SK-N-SH (cell line): ENCODE measurements around the gene KRTAP13-1. TPM values are rescaled to one million over a fixed set of nuclear protein-coding genes. Genes with fewer than 3 reads are reported as not detected.

Source experiments
- CTCF ChIA-PET: fragments of 300-600, 350-600 bp; formaldehyde crosslinking; extraction: SDS; loops from one replicate; lab custom pipeline; 2021; lab: Yijun Ruan, JAX
- POLR2A ChIA-PET: fragments of 350-600 bp; sonication (Branson Sonifier 250); formaldehyde crosslinking; extraction: SDS; loops from one replicate; lab custom pipeline; 2020; ENCODE audit warnings: antibody characterized with exemption, inconsistent platforms; lab: Yijun Ruan, JAX
- DNase-seq: peaks from one replicate; pipeline ENCODE4 v3.0.0; 2012
- H2AFZ ChIP-seq: fragments of 200-600 bp; sonication (generic); 2 replicates; pipeline ENCODE4 v1.8.1; 2016; ENCODE audit warnings: antibody characterized with exemption, mild to moderate bottlenecking, low read depth
- H3F3A ChIP-seq: fragments of 200-600 bp; sonication (generic); replicated peaks from 2 replicates; pipeline ENCODE3; 2016; ENCODE audit warnings: antibody characterized with exemption, mild to moderate bottlenecking; ENCODE audit not compliant: insufficient read depth
- H3K27ac ChIP-seq, 2 experiments: fragments of 200-500 bp in 1 of 2; fragments of 200-600 bp in 1 of 2; sonication (Bioruptor generic) in 1 of 2; sonication (generic), shearing (Covaris generic) in 1 of 2; 2 replicates each; pipeline versions ENCODE4 v1.5.1 to v1.6.1; 2014 to 2016; ENCODE audit warnings: low read depth in 2 of 2, inconsistent platforms in 1 of 2, low read length in 1 of 2, mild to moderate bottlenecking in 1 of 2, mixed read lengths in 1 of 2
- H3K27me3 ChIP-seq: fragments of 200-600 bp; sonication (generic), shearing (Covaris generic); 2 replicates; pipeline ENCODE4 v1.6.1; 2016; ENCODE audit warnings: mixed run types; ENCODE audit not compliant: insufficient read depth
- H3K36me3 ChIP-seq, 2 experiments: fragments of 200-500 bp in 1 of 2; fragments of 200-600 bp in 1 of 2; sonication (Bioruptor generic) in 1 of 2; sonication (generic) in 1 of 2; replicated peaks in 1 of 2; 2 replicates each; pipeline versions ENCODE3 to v1.5.1; 2014 to 2016; ENCODE audit warnings: low read length in 1 of 2, mild to moderate bottlenecking in 1 of 2; ENCODE audit not compliant: insufficient read depth in 2 of 2, control insufficient read depth in 1 of 2
- H3K4me1 ChIP-seq, 2 experiments: fragments of 200-500 bp in 1 of 2; fragments of 200-600 bp in 1 of 2; sonication (Bioruptor generic) in 1 of 2; sonication (generic), shearing (Covaris generic) in 1 of 2; 2 replicates each; pipeline versions ENCODE4 v1.5.1 to v1.6.1; 2014 to 2016; ENCODE audit warnings: low read depth in 1 of 2, low read length in 1 of 2, mixed run types in 1 of 2; ENCODE audit not compliant: insufficient read depth in 2 of 2, control insufficient read depth in 1 of 2
- H3K4me2 ChIP-seq: fragments of 200-600 bp; sonication (generic), shearing (Covaris generic); 2 replicates; pipeline ENCODE4 v1.6.1; 2017; ENCODE audit warnings: mixed run types
- H3K4me3 ChIP-seq, 2 experiments: fragments of 200-500 bp in 1 of 2; fragments of 200-600 bp in 1 of 2; sonication (Bioruptor generic) in 1 of 2; sonication (generic), shearing (Covaris generic) in 1 of 2; 2 replicates each; pipeline versions ENCODE4 v1.5.1 to v1.8.1; 2014 to 2016; ENCODE audit warnings: low read depth in 2 of 2, inconsistent platforms in 1 of 2, low read length in 1 of 2, mild to moderate bottlenecking in 1 of 2, mixed read lengths in 1 of 2, moderate library complexity in 1 of 2
- H3K79me2 ChIP-seq: fragments of 200-600 bp; sonication (generic); 2 replicates; pipeline ENCODE4 v1.8.1; 2017; ENCODE audit warnings: mild to moderate bottlenecking; ENCODE audit not compliant: insufficient read depth
- H3K9ac ChIP-seq: fragments of 200-600 bp; sonication (generic); 2 replicates; pipeline ENCODE4 v1.6.1; 2017; ENCODE audit warnings: mixed run types
- H3K9me2 ChIP-seq: fragments of 200-600 bp; sonication (generic); 2 replicates; pipeline ENCODE4 v1.6.1; 2017; ENCODE audit warnings: mixed run types
- H3K9me3 ChIP-seq: fragments of 200-600 bp; sonication (generic); 2 replicates; pipeline ENCODE4 v1.6.1; 2017; ENCODE audit warnings: mixed run types, mild to moderate bottlenecking, moderate library complexity
- H4K20me1 ChIP-seq: fragments of 200-600 bp; sonication (generic); 2 replicates; pipeline ENCODE4 v1.6.1; 2017; ENCODE audit warnings: mild to moderate bottlenecking, mixed run types; ENCODE audit not compliant: insufficient read depth
- CHD2 ChIP-seq: fragments of 150-350 bp; IDR thresholded peaks from 2 replicates; pipeline ENCODE4 v1.6.1; 2018; ENCODE audit warnings: low read length; ENCODE audit not compliant: partially characterized antibody
- EP300 ChIP-seq, 2 experiments: IDR thresholded peaks; 2 replicates each; pipeline versions ENCODE4 v1.4.0 to v1.6.1; 2012; ENCODE audit warnings: borderline replicate concordance in 1 of 2, low read depth in 1 of 2, low read length in 1 of 2
- EZH2phosphoT487 ChIP-seq: fragments of 200-600 bp; sonication (generic); IDR thresholded peaks from 2 replicates; pipeline ENCODE4 v1.6.1; 2017; ENCODE audit warnings: low read depth, mixed run types, mild to moderate bottlenecking, antibody characterized with exemption, moderate library complexity, borderline replicate concordance
- FOXM1 ChIP-seq: IDR thresholded peaks from 2 replicates; pipeline ENCODE4 v1.4.0; 2012; ENCODE audit warnings: low read depth, mild to moderate bottlenecking
- GABPA ChIP-seq: IDR thresholded peaks from 2 replicates; pipeline ENCODE4 v1.4.0; 2012; ENCODE audit warnings: low read depth, mild to moderate bottlenecking
- MAX ChIP-seq: IDR thresholded peaks from 2 replicates; pipeline ENCODE4 v1.4.0; 2012; ENCODE audit warnings: low read depth
- MXI1 ChIP-seq: IDR thresholded peaks from 2 replicates; pipeline ENCODE4 v1.6.1; 2012; ENCODE audit warnings: mild to moderate bottlenecking, low read depth, low read length, improper control_type of control experiment
- NFIC ChIP-seq: IDR thresholded peaks from 2 replicates; pipeline ENCODE4 v1.4.0; 2012; ENCODE audit warnings: borderline replicate concordance
- RAD21 ChIP-seq: IDR thresholded peaks from 2 replicates; pipeline ENCODE4 v1.6.1; 2012; ENCODE audit warnings: mild to moderate bottlenecking, low read length
- RCOR1 ChIP-seq: fragments of 150-350 bp; IDR thresholded peaks from 2 replicates; pipeline ENCODE4 v1.6.1; 2017; ENCODE audit warnings: antibody characterized with exemption, low read length
- REST ChIP-seq: IDR thresholded peaks from 2 replicates; pipeline ENCODE4 v1.6.1; 2012; ENCODE audit warnings: mild to moderate bottlenecking, low read depth, low read length, moderate library complexity
- RFX5 ChIP-seq: IDR thresholded peaks from 2 replicates; pipeline ENCODE4 v1.6.1; 2012; ENCODE audit warnings: mild to moderate bottlenecking, improper control_type of control experiment, low read length
- RXRA ChIP-seq: IDR thresholded peaks from 2 replicates; pipeline ENCODE4 v1.4.0; 2012; ENCODE audit warnings: low read depth, mild to moderate bottlenecking, borderline replicate concordance
- SMC3 ChIP-seq: IDR thresholded peaks from 2 replicates; pipeline ENCODE4 v1.6.1; 2012; ENCODE audit warnings: low read depth, low read length, improper control_type of control experiment
- TEAD4 ChIP-seq: IDR thresholded peaks from 2 replicates; pipeline ENCODE4 v1.4.0; 2012; ENCODE audit warnings: mild to moderate bottlenecking, borderline replicate concordance; ENCODE audit not compliant: insufficient read depth
- YY1 ChIP-seq: IDR thresholded peaks from 2 replicates; pipeline ENCODE4 v1.4.0; 2012; ENCODE audit warnings: low read depth, mild to moderate bottlenecking
- ZBTB33 ChIP-seq: IDR thresholded peaks from 2 replicates; pipeline ENCODE4 v1.4.0; 2012; ENCODE audit warnings: low read depth, borderline replicate concordance
- WGBS: methylation state at CpG from one replicate; pipeline ENCODE4 v1.1.6; 2017; ENCODE audit warnings: low lambda C conversion rate; 5-methylcytosine and 5-hydroxymethylcytosine counted together
- polyA plus RNA-seq, 3 experiments: library from polyadenylated mRNA; depleted of rRNA; stranded (reverse); fragments of >200 nt; gene quantifications; 2 replicates each; pipeline ENCODE4 v1.2.3, GENCODE V29; 2012
- TF ChIP-seq, protein P1 (sequence below): fragments of 150-350 bp; IDR thresholded peaks from 2 replicates; pipeline ENCODE4 v1.6.1; 2016; ENCODE audit warnings: mild to moderate bottlenecking, low read depth, low read length

KRTAP13-1 gene
- polyA plus RNA-seq, 1 of the 3 experiments (the other 2 are of a cell fraction), result not detected

GRCh38 chr21:30355906-30356305 lies 39.9 kb upstream of the KRTAP13-1 start:
- POLR2A ChIA-PET, result no interaction called here
- no peaks in the 10 kb centered on the region for H4K20me1 ChIP-seq
- H3K79me2 ChIP-seq, result no peaks in the 10 kb centered on the region
- no peak overlapping the region for H3K4me3 ChIP-seq
- no peaks in the 10 kb centered on the region for H3K4me1 ChIP-seq
- no peak overlapping the region for H2AFZ ChIP-seq
- CTCF ChIA-PET, result no interaction called here
- no peak for DNase-seq
- H3K27me3 ChIP-seq, result no peaks in the 10 kb centered on the region
- H3K9ac ChIP-seq, result no peak overlapping the region
- H3K4me2 ChIP-seq, result no peak overlapping the region
- no peaks in the 10 kb centered on the region for H3F3A ChIP-seq
- H3K9me2 ChIP-seq, result no peaks in the 10 kb centered on the region
- H3K9me3 ChIP-seq, result no peaks in the 10 kb centered on the region
- H3K27ac ChIP-seq, result no peak overlapping the region
- WGBS, result 2% methylated on average over 3 of the region's 3 CpGs
- TF ChIP-seq EZH2phosphoT487 (no peak), RFX5 (no peak), CHD2 (no peak), RCOR1 (no peak), GABPA (no peak), MXI1 (no peak), MAX (no peak), NFIC (no peak), REST (no peak), EP300 (IDR thresholded peaks at IDR 0.05; ENCODE audit: borderline replicate concordance in 1 of 2, low read depth in 1 of 2, low read length in 1 of 2) (no peak), YY1 (no peak), ZBTB33 (no peak), TEAD4 (no peak), FOXM1 (no peak), RAD21 (no peak), RXRA (no peak), SMC3 (no peak)
- TF ChIP-seq, protein P1, sequence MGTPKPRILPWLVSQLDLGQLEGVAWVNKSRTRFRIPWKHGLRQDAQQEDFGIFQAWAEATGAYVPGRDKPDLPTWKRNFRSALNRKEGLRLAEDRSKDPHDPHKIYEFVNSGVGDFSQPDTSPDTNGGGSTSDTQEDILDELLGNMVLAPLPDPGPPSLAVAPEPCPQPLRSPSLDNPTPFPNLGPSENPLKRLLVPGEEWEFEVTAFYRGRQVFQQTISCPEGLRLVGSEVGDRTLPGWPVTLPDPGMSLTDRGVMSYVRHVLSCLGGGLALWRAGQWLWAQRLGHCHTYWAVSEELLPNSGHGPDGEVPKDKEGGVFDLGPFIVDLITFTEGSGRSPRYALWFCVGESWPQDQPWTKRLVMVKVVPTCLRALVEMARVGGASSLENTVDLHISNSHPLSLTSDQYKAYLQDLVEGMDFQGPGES, result no peak
- no peaks in the 10 kb centered on the region for H3K36me3 ChIP-seq
